Measurements from ENCODE around the gene WDR13. TPM values are rescaled to one million over a fixed set of nuclear protein-coding genes. Genes with fewer than 3 reads are reported as not detected.

The WDR13 gene
- total and polyA plus RNA-seq, 9 donors, result 8.5 to 189 (median 148) TPM

- peak; percentile 77 to 88 (median 82) for DNase-seq
- no peaks in the 10 kb centered on the region for H3K9me3 ChIP-seq
- no peaks in the 10 kb centered on the region for H3K27me3 ChIP-seq
- TF ChIP-seq CTCF (IDR thresholded peaks at IDR 0.05) (peak in 2 of 3 donors; percentile 41 to 48), POLR2A (IDR thresholded peaks at IDR 0.05) (no peak), EP300 (IDR thresholded peaks at IDR 0.05) (no peak)
- H3K27ac ChIP-seq, result no peak overlapping the region
- WGBS, 3 donors, result 38 to 47% (median 47%) methylated on average over 18 of the region's 18 CpGs
- no peaks in the 10 kb centered on the region for H3K4me1 ChIP-seq (ENCODE audit: insufficient read depth)
- no peaks in the 10 kb centered on the region for H3K36me3 ChIP-seq
- intact Hi-C loops (cut with DNase I), result no loop called here
- H3K4me3 ChIP-seq, result no peak overlapping the region
These were observed 34.2 kb downstream of the WDR13 start for GRCh38 chrX:48631376-48632090.

DNA sequence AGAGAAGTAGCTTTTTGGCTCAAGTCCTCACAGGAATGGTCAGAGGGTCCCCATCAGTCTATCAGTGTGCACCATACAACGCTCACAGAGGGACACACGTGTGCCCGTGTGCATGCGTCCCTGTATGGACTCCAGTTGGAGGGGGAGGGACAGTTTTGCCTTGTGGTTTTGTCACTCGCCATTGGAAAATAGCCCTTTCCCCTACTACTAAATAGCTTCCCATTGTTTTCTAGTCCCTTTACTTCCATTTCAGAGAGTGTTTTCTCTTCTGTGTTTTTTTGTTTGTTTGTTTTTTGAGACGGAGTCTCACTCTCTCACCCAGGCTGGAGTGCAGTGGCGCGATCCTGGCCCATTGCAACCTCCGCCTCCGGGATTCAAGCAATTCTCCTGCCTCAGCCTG is 34.9 kb downstream of the WDR13 start:
- Histone ChIP-seq H3K27me3 (no peaks in the 10 kb centered on the region), H3K4me1 (ENCODE audit: insufficient read depth) (no peaks in the 10 kb centered on the region), H3K27ac (no peak overlapping the region), H3K36me3 (no peaks in the 10 kb centered on the region), H3K9me3 (no peaks in the 10 kb centered on the region), H3K4me3 (no peak overlapping the region)
- intact Hi-C loops (cut with DNase I), result no loop called here
- TF ChIP-seq EP300 (IDR thresholded peaks at IDR 0.05), result no peak
- no peak for TF ChIP-seq POLR2A (IDR thresholded peaks at IDR 0.05)
- no peak for TF ChIP-seq CTCF (IDR thresholded peaks at IDR 0.05)
- DNase-seq, result no peak
- WGBS, 3 donors, result 72 to 78% (median 75%) methylated on average over 10 of the region's 10 CpGs

DNA sequence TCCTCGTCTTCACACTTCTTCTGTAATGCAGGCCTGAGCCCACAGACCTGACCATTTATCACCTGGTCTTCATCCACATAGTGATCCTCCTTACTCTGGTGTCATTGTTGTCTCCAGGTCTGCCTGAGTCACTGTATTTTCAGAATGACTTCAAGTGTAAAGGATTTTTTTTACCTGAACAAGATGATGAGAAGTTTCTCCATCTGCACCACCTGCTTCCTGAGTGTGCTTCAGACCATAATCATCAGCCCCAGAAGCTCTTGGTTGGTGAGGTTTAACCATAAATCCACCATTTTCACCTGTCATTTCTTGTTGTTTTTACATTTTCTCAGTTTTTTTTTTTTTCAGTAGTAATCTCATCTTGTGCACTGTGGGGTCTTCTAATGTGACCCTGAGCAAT is 39.0 kb downstream of the WDR13 start:
- WGBS, 3 donors, result 53 to 76% (median 58%) methylated on average over 1 of the region's 1 CpG
- no peak for DNase-seq
- H3K27me3 ChIP-seq, result no peaks in the 10 kb centered on the region
- H3K36me3 ChIP-seq, result no peaks in the 10 kb centered on the region
- H3K4me1 ChIP-seq (ENCODE audit: insufficient read depth), result no peaks in the 10 kb centered on the region
- H3K4me3 ChIP-seq, result no peak overlapping the region
- H3K27ac ChIP-seq, result no peak overlapping the region
- intact Hi-C loops (cut with DNase I), result loop anchor here in 1 of 4 donors (5.0 kb wide), 1 partner anchor 306 kb away; no protein-coding TSS in a partner anchor
- no peaks in the 10 kb centered on the region for H3K9me3 ChIP-seq
- no peak for TF ChIP-seq EP300 (IDR thresholded peaks at IDR 0.05)
- TF ChIP-seq POLR2A (IDR thresholded peaks at IDR 0.05), result no peak
- TF ChIP-seq CTCF (IDR thresholded peaks at IDR 0.05), result no peak

- Histone ChIP-seq H3K27ac (no peak overlapping the region), H3K4me1 (ENCODE audit: insufficient read depth) (no peaks in the 10 kb centered on the region), H3K36me3 (no peaks in the 10 kb centered on the region), H3K4me3 (no peak overlapping the region), H3K27me3 (no peaks in the 10 kb centered on the region), H3K9me3 (no peaks in the 10 kb centered on the region)
- no peak for TF ChIP-seq POLR2A (IDR thresholded peaks at IDR 0.05)
- TF ChIP-seq EP300 (IDR thresholded peaks at IDR 0.05), result no peak
- TF ChIP-seq CTCF (IDR thresholded peaks at IDR 0.05), result no peak
- WGBS, 3 donors, result 38 to 61% (median 47%) methylated on average over 2 of the region's 2 CpGs
- intact Hi-C loops (cut with DNase I), result loop anchor here in 1 of 4 donors (5.0 kb wide), 1 partner anchor 306 kb away; no protein-coding TSS in a partner anchor
- DNase-seq, result no peak
These were observed 39.5 kb downstream of the WDR13 start for GRCh38 chrX:48636776-48637175.
